CD14-positive monocyte (primary cell): ENCODE data around the gene HS6ST1. TPM values are rescaled to one million over a fixed set of nuclear protein-coding genes. Genes with fewer than 3 reads are reported as not detected.

Source experiments
- DNase-seq, 3 donors: peaks; one replicate each; pipeline ENCODE4 v3.0.0-alpha.2; 2011 to 2022
- H2AFZ ChIP-seq: 2 replicates; pipeline ENCODE4 v1.6.0; 2012; ENCODE audit warnings: mild to moderate bottlenecking, low read depth, low read length, inconsistent platforms; ENCODE audit not compliant: insufficient read depth, poor library complexity, severe bottlenecking
- H3K27ac ChIP-seq, 2 donors: 1 replicate in 1 of 2; 2 replicates in 1 of 2; pipeline ENCODE4 v1.5.1; 2012 to 2013; ENCODE audit warnings: low read length in 2 of 2, control low read depth in 1 of 2, inconsistent platforms in 1 of 2, low read depth in 1 of 2, mild to moderate bottlenecking in 1 of 2
- H3K27me3 ChIP-seq, 2 donors: one replicate each; pipeline versions ENCODE4 v1.6.0 to v1.6.1; 2011 to 2013; ENCODE audit warnings: low read length in 2 of 2; ENCODE audit not compliant: control insufficient read depth in 2 of 2, insufficient read depth in 2 of 2
- H3K36me3 ChIP-seq, 2 donors: replicated peaks in 1 of 2; 1 replicate in 1 of 2; 2 replicates in 1 of 2; pipeline versions ENCODE4 v1.5.1 to v1.6.1; 2012 to 2013; ENCODE audit warnings: low read length in 2 of 2, control low read depth in 1 of 2, inconsistent platforms in 1 of 2, mild to moderate bottlenecking in 1 of 2; ENCODE audit not compliant: insufficient read depth in 2 of 2, control insufficient read depth in 1 of 2
- H3K4me1 ChIP-seq, 2 donors: 1 replicate in 1 of 2; 2 replicates in 1 of 2; pipeline versions ENCODE4 v1.5.1 to v1.6.1; 2012 to 2013; ENCODE audit warnings: low read length in 2 of 2, control low read depth in 1 of 2, inconsistent platforms in 1 of 2, mild to moderate bottlenecking in 1 of 2, moderate library complexity in 1 of 2; ENCODE audit not compliant: insufficient read depth in 2 of 2, control insufficient read depth in 1 of 2
- H3K4me2 ChIP-seq: replicated peaks from 2 replicates; pipeline ENCODE3; 2012; ENCODE audit warnings: low read length, moderate library complexity, mild to moderate bottlenecking; ENCODE audit not compliant: poor library complexity, severe bottlenecking; ENCODE audit errors: extremely low read depth
- H3K4me3 ChIP-seq, 3 experiments: fragments of 200-600 bp in 1 of 3; sonication (generic) in 1 of 3; replicated peaks in 1 of 3; 1 replicate in 2 of 3; 2 replicates in 1 of 3; pipeline ENCODE4 v1.5.1; 2011 to 2013; ENCODE audit warnings: low read length in 3 of 3, mild to moderate bottlenecking in 3 of 3, control low read depth in 2 of 3, low read depth in 2 of 3, inconsistent platforms in 1 of 3, moderate library complexity in 1 of 3
- H3K79me2 ChIP-seq: 2 replicates; pipeline ENCODE4 v1.6.0; 2012; ENCODE audit warnings: mild to moderate bottlenecking, control low read depth, inconsistent platforms, low read length, moderate library complexity; ENCODE audit not compliant: insufficient read depth
- H3K9ac ChIP-seq: 2 replicates; pipeline ENCODE4 v1.6.0; 2017; ENCODE audit warnings: low read length, mild to moderate bottlenecking; ENCODE audit not compliant: insufficient read depth, poor library complexity, severe bottlenecking
- H3K9me3 ChIP-seq, 2 donors: replicated peaks in 1 of 2; 1 replicate in 1 of 2; 2 replicates in 1 of 2; pipeline versions ENCODE4 v1.5.1 to v1.6.1; 2012 to 2013; ENCODE audit warnings: low read length in 2 of 2, control low read depth in 1 of 2; ENCODE audit not compliant: control insufficient read depth in 1 of 2, insufficient read depth in 1 of 2
- H4K20me1 ChIP-seq: 2 replicates; pipeline ENCODE4 v1.6.0; 2012; ENCODE audit warnings: mild to moderate bottlenecking, low read length, control low read depth, moderate library complexity; ENCODE audit not compliant: insufficient read depth
- H3K27ac Mint-ChIP-seq, 7 donors: one replicate each; pipeline ENCODE4 v1.8.0; 2020; ENCODE audit warnings: mild to moderate bottlenecking in 7 of 7, mixed read lengths in 7 of 7, moderate library complexity in 6 of 7, inconsistent platforms in 2 of 7
- H3K27me3 Mint-ChIP-seq, 3 donors: one replicate each; pipeline ENCODE4 v1.8.0; 2021 to 2022; ENCODE audit warnings: low read depth in 3 of 3, mild to moderate bottlenecking in 3 of 3, mixed read lengths in 3 of 3, moderate library complexity in 3 of 3, inconsistent platforms in 1 of 3
- H3K36me3 Mint-ChIP-seq, 2 donors: one replicate each; pipeline ENCODE4 v1.8.0; 2020; ENCODE audit warnings: mixed read lengths in 2 of 2, inconsistent platforms in 1 of 2, mild to moderate bottlenecking in 1 of 2
- H3K4me1 Mint-ChIP-seq: one replicate; pipeline ENCODE4 v1.8.0; 2020; ENCODE audit warnings: mild to moderate bottlenecking, mixed read lengths
- H3K4me3 Mint-ChIP-seq, 2 donors: one replicate each; pipeline ENCODE4 v1.8.0; 2020; ENCODE audit warnings: mild to moderate bottlenecking in 2 of 2, mixed read lengths in 2 of 2, moderate library complexity in 1 of 2
- H3K9me3 Mint-ChIP-seq, 7 donors: one replicate each; pipeline ENCODE4 v1.8.0; 2020 to 2022; ENCODE audit warnings: mixed read lengths in 7 of 7, mild to moderate bottlenecking in 6 of 7, moderate library complexity in 6 of 7, inconsistent platforms in 2 of 7
- CTCF ChIP-seq: fragments of 200-600 bp; IDR thresholded peaks from one replicate; pipeline ENCODE4 v1.8.0; 2022; ENCODE audit warnings: antibody characterized with exemption, mild to moderate bottlenecking
- WGBS: methylation state at CpG from one replicate; pipeline ENCODE4 v1.1.5; 2013; ENCODE audit warnings: missing lambda C conversion rate; ENCODE audit not compliant: insufficient coverage; 5-methylcytosine and 5-hydroxymethylcytosine counted together
- intact Hi-C, 2 donors: fragments of 100-400 bp; cut with micrococcal nuclease; formaldehyde crosslinking; loops; one replicate each; pipeline versions ENCODE4 v1.15.0 to v1.15.1; 2023
- polyA plus RNA-seq, 3 donors: library from polyadenylated mRNA; depleted of rRNA in 1 of 3; unstranded in 2 of 3; stranded (reverse) in 1 of 3; fragments of 300-500 nt in 2 of 3; fragments of >200 nt in 1 of 3; fragmentation: Illumina TruSeq in 2 of 3; gene quantifications; 1 replicate in 2 of 3; 2 replicates in 1 of 3; pipeline ENCODE4 v1.2.3, GENCODE V29; 2012 to 2021

Gene HS6ST1
- polyA plus RNA-seq, 3 donors, result 2.9 to 5.4 (median 4.0) TPM

GRCh38 chr2:128293426-128293755, 25.3 kb downstream of the HS6ST1 start:
- peaks cover 12 to 14% of the 10 kb centered on the region in 2 donors for H3K36me3 Mint-ChIP-seq
- no peaks in the 10 kb centered on the region for H3K27me3 ChIP-seq
- WGBS, result 90% methylated on average over 7 of the region's 8 CpGs
- H3K9me3 ChIP-seq, result no peaks in the 10 kb centered on the region
- H3K27ac Mint-ChIP-seq, result peak overlapping the region in 1 of 7 donors; percentile 25
- no peaks in the 10 kb centered on the region for H3K4me1 ChIP-seq
- H3K4me3 Mint-ChIP-seq, result no peak overlapping the region
- no peak overlapping the region for H2AFZ ChIP-seq
- H4K20me1 ChIP-seq, result peaks cover 96% of the 10 kb centered on the region
- no peak overlapping the region for H3K9ac ChIP-seq
- H3K9me3 Mint-ChIP-seq, result peaks cover 0 to 2% (median 0%) of the 10 kb centered on the region in 7 donors
- no peaks in the 10 kb centered on the region for H3K36me3 ChIP-seq
- H3K27ac ChIP-seq, result no peak overlapping the region
- no peak for TF ChIP-seq CTCF
- H3K4me1 Mint-ChIP-seq, result peaks cover 1% of the 10 kb centered on the region
- no peak for DNase-seq
- no peak overlapping the region for H3K4me2 ChIP-seq
- intact Hi-C loops, result no loop called here
- no peak overlapping the region for H3K4me3 ChIP-seq
- H3K79me2 ChIP-seq, result peaks cover 14% of the 10 kb centered on the region
- peaks cover 0 to 2% (median 0%) of the 10 kb centered on the region in 3 donors for H3K27me3 Mint-ChIP-seq

- no peaks in the 10 kb centered on the region for H3K4me1 ChIP-seq
- TF ChIP-seq CTCF, result no peak
- H3K27me3 ChIP-seq, result no peaks in the 10 kb centered on the region
- WGBS, result 98% methylated on average over 14 of the region's 21 CpGs
- DNase-seq, result no peak
- no peak overlapping the region for H3K27ac ChIP-seq
- no peaks in the 10 kb centered on the region for H3K9me3 ChIP-seq
- H3K36me3 Mint-ChIP-seq, result peaks cover 14 to 17% of the 10 kb centered on the region in 2 donors
- intact Hi-C loops, result no loop called here
- H3K36me3 ChIP-seq, result no peaks in the 10 kb centered on the region
- peaks cover 0 to 2% (median 0%) of the 10 kb centered on the region in 7 donors for H3K9me3 Mint-ChIP-seq
- H2AFZ ChIP-seq, result no peak overlapping the region
- peaks cover 0 to 2% (median 0%) of the 10 kb centered on the region in 3 donors for H3K27me3 Mint-ChIP-seq
- no peak overlapping the region for H3K4me2 ChIP-seq
- no peak overlapping the region for H3K27ac Mint-ChIP-seq
- peaks cover 14% of the 10 kb centered on the region for H3K79me2 ChIP-seq
- peaks cover 96% of the 10 kb centered on the region for H4K20me1 ChIP-seq
- no peak overlapping the region for H3K9ac ChIP-seq
- H3K4me1 Mint-ChIP-seq, result peaks cover 1% of the 10 kb centered on the region
- H3K4me3 ChIP-seq, result no peak overlapping the region
- H3K4me3 Mint-ChIP-seq, result no peak overlapping the region
Measured at GRCh38 chr2:128292599-128293425, 25.9 kb downstream of the HS6ST1 start.
